ENCODE data around the gene KCNAB1. TPM values are rescaled to one million over a fixed set of nuclear protein-coding genes. Genes with fewer than 3 reads are reported as not detected.

Gene KCNAB1
- polyA plus RNA-seq, 1 donor (not counting 4 experiments of a cell fraction or from before 2014, with no cell fraction given) = 0.03 TPM

DNA sequence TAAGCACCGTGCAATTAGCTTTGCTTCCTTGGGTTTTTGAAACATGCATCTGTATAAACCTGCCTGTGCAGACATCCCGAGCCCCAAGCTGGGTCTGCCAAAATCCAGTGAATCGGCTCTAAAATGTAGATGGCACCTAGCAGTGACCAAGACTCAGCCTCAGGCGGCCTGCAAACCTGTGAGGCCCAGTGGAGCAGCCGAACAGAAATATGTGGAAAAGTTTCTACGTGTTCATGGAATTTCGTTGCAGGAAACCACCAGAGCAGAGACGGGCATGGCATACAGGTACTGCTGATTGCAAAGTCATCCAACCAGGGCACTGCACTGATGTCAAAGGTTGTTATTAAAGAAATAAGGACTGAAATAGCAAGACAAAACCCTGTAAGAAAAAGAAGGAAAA, 22.8 kb downstream of the KCNAB1 start:
- Histone ChIP-seq H4K20me1 (ENCODE audit: control insufficient read depth, extremely low read depth, insufficient read depth, low read length) (no peaks in the 10 kb centered on the region), H3K4me2 (ENCODE audit: control insufficient read depth, extremely low read depth, insufficient read depth, low read depth, low read length) (no peak overlapping the region), H3K9me3 (ENCODE audit: control insufficient read depth, low read depth, low read length) (no peaks in the 10 kb centered on the region), H3K27ac (ENCODE audit: control insufficient read depth, insufficient read depth, low read length) (no peak overlapping the region), H2AFZ (ENCODE audit: control insufficient read depth, low read length) (no peak overlapping the region), H3K9ac (ENCODE audit: control insufficient read depth, extremely low read depth, insufficient read depth, low read length) (no peak overlapping the region), H3K4me1 (ENCODE audit: control insufficient read depth, extremely low read depth, insufficient read depth, low read length) (no peaks in the 10 kb centered on the region), H3K27me3 (ENCODE audit: control insufficient read depth, extremely low read depth, insufficient read depth, low read length) (peaks cover 5% of the 10 kb centered on the region), H3K79me2 (ENCODE audit: control insufficient read depth, insufficient read depth, low read length) (no peaks in the 10 kb centered on the region), H3K4me3 (ENCODE audit: control insufficient read depth in 2 of 3, extremely low read depth in 1 of 3, insufficient read depth in 2 of 3, low read depth in 1 of 3, low read length in 3 of 3) (no peak overlapping the region), H3K36me3 (ENCODE audit: control insufficient read depth in 2 of 2, extremely low read depth in 1 of 2, insufficient read depth in 2 of 2, low read length in 2 of 2) (no peaks in the 10 kb centered on the region), H3K9me1 (ENCODE audit: control insufficient read depth, extremely low read depth, insufficient read depth, low read length) (no peaks in the 10 kb centered on the region)
- TF ChIP-seq, protein P1, sequence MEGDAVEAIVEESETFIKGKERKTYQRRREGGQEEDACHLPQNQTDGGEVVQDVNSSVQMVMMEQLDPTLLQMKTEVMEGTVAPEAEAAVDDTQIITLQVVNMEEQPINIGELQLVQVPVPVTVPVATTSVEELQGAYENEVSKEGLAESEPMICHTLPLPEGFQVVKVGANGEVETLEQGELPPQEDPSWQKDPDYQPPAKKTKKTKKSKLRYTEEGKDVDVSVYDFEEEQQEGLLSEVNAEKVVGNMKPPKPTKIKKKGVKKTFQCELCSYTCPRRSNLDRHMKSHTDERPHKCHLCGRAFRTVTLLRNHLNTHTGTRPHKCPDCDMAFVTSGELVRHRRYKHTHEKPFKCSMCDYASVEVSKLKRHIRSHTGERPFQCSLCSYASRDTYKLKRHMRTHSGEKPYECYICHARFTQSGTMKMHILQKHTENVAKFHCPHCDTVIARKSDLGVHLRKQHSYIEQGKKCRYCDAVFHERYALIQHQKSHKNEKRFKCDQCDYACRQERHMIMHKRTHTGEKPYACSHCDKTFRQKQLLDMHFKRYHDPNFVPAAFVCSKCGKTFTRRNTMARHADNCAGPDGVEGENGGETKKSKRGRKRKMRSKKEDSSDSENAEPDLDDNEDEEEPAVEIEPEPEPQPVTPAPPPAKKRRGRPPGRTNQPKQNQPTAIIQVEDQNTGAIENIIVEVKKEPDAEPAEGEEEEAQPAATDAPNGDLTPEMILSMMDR (optimal IDR thresholded peaks at IDR 0.05 in 1 of 3, IDR thresholded peaks at IDR 0.05 in 1 of 3, conservative IDR thresholded peaks at IDR 0.05 in 1 of 3; ENCODE audit: extremely low read depth in 1 of 3, insufficient read depth in 2 of 3, low read length in 3 of 3) = no peak
- TF ChIP-seq EZH2 (IDR thresholded peaks at IDR 0.05; ENCODE audit: low read length) = no peak
- dilution Hi-C loops (cut with MboI; ENCODE audit: extremely low pct_ligation_motif_present, low sequenced_read_pairs) = no loop called here
- DNase-seq (ENCODE audit: low read depth, low spot score) (no peak), FAIRE-seq (no peak)

DNA sequence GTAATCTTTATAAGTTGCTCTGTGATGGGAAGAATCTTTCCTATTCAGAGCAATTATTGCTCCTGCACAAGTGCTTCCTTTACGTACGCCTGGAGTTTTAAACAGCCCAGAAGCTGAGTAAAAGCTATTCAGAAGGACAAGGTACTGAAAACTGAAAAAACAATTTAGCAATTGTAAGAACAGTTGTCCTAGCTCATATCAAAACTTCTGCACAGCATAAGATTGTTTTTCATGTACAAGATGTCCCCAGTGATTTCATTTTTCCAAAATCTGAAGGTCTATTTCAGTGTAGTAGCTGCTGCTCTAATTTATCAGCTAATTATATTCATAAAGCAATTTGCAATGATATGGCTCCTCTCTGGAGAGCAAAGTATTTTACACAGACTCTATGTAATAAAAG, 23.7 kb downstream of the KCNAB1 start:
- peaks cover 5% of the 10 kb centered on the region for H3K27me3 ChIP-seq (ENCODE audit: control insufficient read depth, extremely low read depth, insufficient read depth, low read length)
- DNase-seq (ENCODE audit: low read depth, low spot score) (no peak), FAIRE-seq (no peak)
- no peaks in the 10 kb centered on the region for H3K9me3 ChIP-seq (ENCODE audit: control insufficient read depth, low read depth, low read length)
- no peaks in the 10 kb centered on the region for H3K9me1 ChIP-seq (ENCODE audit: control insufficient read depth, extremely low read depth, insufficient read depth, low read length)
- no peaks in the 10 kb centered on the region for H3K79me2 ChIP-seq (ENCODE audit: control insufficient read depth, insufficient read depth, low read length)
- H2AFZ ChIP-seq (ENCODE audit: control insufficient read depth, low read length) = no peak overlapping the region
- H3K4me3 ChIP-seq (ENCODE audit: control insufficient read depth in 2 of 3, extremely low read depth in 1 of 3, insufficient read depth in 2 of 3, low read depth in 1 of 3, low read length in 3 of 3) = no peak overlapping the region
- no peaks in the 10 kb centered on the region for H3K4me1 ChIP-seq (ENCODE audit: control insufficient read depth, extremely low read depth, insufficient read depth, low read length)
- no peak overlapping the region for H3K9ac ChIP-seq (ENCODE audit: control insufficient read depth, extremely low read depth, insufficient read depth, low read length)
- H3K27ac ChIP-seq (ENCODE audit: control insufficient read depth, insufficient read depth, low read length) = no peak overlapping the region
- dilution Hi-C loops (cut with MboI; ENCODE audit: extremely low pct_ligation_motif_present, low sequenced_read_pairs) = no loop called here
- H4K20me1 ChIP-seq (ENCODE audit: control insufficient read depth, extremely low read depth, insufficient read depth, low read length) = no peaks in the 10 kb centered on the region
- H3K4me2 ChIP-seq (ENCODE audit: control insufficient read depth, extremely low read depth, insufficient read depth, low read depth, low read length) = no peak overlapping the region
- TF ChIP-seq EZH2 (IDR thresholded peaks at IDR 0.05; ENCODE audit: low read length) = no peak
- TF ChIP-seq, protein P1 (optimal IDR thresholded peaks at IDR 0.05 in 1 of 3, IDR thresholded peaks at IDR 0.05 in 1 of 3, conservative IDR thresholded peaks at IDR 0.05 in 1 of 3; ENCODE audit: extremely low read depth in 1 of 3, insufficient read depth in 2 of 3, low read length in 3 of 3) = no peak
- no peaks in the 10 kb centered on the region for H3K36me3 ChIP-seq (ENCODE audit: control insufficient read depth in 2 of 2, extremely low read depth in 1 of 2, insufficient read depth in 2 of 2, low read length in 2 of 2)

All from keratinocyte (primary cell).